MM.1S (cell line): ENCODE data around the gene ADRA2C.

ENCODE experiments used
- EZH2 ChIP-seq: fragments of 300-600 bp; sonication (generic); optimal IDR thresholded peaks from 2 replicates; pipeline ENCODE3; 2017; ENCODE audit warnings: low read depth, mild to moderate bottlenecking, antibody characterized with exemption, low read length, mixed read lengths
- TF ChIP-seq, protein P1 (sequence below): fragments of 300-600 bp; sonication (generic); IDR thresholded peaks from 2 replicates; pipeline ENCODE4 v1.5.1; 2016; ENCODE audit warnings: antibody characterized with exemption, low read length, mixed read lengths

DNA sequence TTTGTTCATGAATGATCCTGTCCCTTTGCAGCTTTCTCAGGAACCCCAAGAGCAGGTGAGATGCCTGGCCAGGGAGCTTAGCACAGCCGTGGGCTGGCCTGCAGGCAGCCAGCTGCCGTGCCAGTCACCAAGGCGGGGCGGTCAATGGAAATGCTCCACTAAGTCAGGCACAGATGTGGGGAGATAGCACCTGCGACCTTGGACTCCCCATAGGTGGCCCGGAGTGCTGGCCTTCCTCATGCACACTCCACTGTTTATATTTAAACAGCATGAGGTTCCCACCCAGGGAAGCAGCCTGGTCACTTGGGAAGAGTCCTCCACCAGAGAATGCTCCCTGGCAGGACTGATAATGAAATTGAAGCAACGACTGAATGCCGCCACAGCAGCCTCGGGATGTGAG is 14.2 kb upstream of the ADRA2C start:
- TF ChIP-seq, protein P1, sequence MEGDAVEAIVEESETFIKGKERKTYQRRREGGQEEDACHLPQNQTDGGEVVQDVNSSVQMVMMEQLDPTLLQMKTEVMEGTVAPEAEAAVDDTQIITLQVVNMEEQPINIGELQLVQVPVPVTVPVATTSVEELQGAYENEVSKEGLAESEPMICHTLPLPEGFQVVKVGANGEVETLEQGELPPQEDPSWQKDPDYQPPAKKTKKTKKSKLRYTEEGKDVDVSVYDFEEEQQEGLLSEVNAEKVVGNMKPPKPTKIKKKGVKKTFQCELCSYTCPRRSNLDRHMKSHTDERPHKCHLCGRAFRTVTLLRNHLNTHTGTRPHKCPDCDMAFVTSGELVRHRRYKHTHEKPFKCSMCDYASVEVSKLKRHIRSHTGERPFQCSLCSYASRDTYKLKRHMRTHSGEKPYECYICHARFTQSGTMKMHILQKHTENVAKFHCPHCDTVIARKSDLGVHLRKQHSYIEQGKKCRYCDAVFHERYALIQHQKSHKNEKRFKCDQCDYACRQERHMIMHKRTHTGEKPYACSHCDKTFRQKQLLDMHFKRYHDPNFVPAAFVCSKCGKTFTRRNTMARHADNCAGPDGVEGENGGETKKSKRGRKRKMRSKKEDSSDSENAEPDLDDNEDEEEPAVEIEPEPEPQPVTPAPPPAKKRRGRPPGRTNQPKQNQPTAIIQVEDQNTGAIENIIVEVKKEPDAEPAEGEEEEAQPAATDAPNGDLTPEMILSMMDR = no peak
- TF ChIP-seq EZH2 = no peak
